ENCODE measurements around the gene TMPRSS2.

GRCh38 chr21:41497008-41497407 lies 10.9 kb downstream of the TMPRSS2 start:
- TF ChIP-seq, protein P1, sequence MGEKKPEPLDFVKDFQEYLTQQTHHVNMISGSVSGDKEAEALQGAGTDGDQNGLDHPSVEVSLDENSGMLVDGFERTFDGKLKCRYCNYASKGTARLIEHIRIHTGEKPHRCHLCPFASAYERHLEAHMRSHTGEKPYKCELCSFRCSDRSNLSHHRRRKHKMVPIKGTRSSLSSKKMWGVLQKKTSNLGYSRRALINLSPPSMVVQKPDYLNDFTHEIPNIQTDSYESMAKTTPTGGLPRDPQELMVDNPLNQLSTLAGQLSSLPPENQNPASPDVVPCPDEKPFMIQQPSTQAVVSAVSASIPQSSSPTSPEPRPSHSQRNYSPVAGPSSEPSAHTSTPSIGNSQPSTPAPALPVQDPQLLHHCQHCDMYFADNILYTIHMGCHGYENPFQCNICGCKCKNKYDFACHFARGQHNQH (CRISPR knock-in tag; IDR thresholded peaks at IDR 0.05) = no peak
- no peak for TF ChIP-seq SRSF1 (optimal IDR thresholded peaks at IDR 0.05; ENCODE audit: low read depth, low read length)

All from HepG2 (cell line).